PC-3 (cell line): ENCODE data around the gene LRRC63. TPM values are rescaled to one million over a fixed set of nuclear protein-coding genes. Genes with fewer than 3 reads are reported as not detected.

Source experiments
- ATAC-seq: fragments of 200-7000 bp; cut with Tn5 transposase; 2 replicates; pipeline ENCODE4 v1.9.1; 2020; ENCODE audit warnings: mild to moderate bottlenecking, moderate library complexity
- BruUV-seq: library from RNA; stranded (reverse); fragments of 400-500 nt; replicated peaks from 2 replicates; lab custom pipeline; 2021; lab: Mats Ljungman, UMichigan
- CTCF ChIA-PET: fragments of 300-600 bp; sonication (Branson Sonifier 250); formaldehyde crosslinking; loops from one replicate; lab custom pipeline; 2022; ENCODE audit warnings: antibody characterized with exemption; lab: Charles Lee
- POLR2A ChIA-PET: fragments of 300-600 bp; sonication (Branson Sonifier 250); formaldehyde crosslinking; loops from one replicate; lab custom pipeline; 2022; ENCODE audit warnings: antibody characterized with exemption; ENCODE audit not compliant: unreplicated experiment; lab: Charles Lee
- DNase-seq: peaks from one replicate; pipeline ENCODE4 v3.0.0-alpha.2; 2015
- H2AFZ ChIP-seq: fragments of 300-600 bp; sonication (generic); 2 replicates; pipeline ENCODE4 v1.6.0; 2016; ENCODE audit warnings: antibody characterized with exemption, low read length
- H3F3A ChIP-seq: fragments of 300-600 bp; sonication (generic); one replicate; pipeline ENCODE4 v1.6.0; 2017; ENCODE audit warnings: antibody characterized with exemption, low read length, control low read depth, mild to moderate bottlenecking; ENCODE audit not compliant: unreplicated experiment
- H3K27ac ChIP-seq: fragments of 300-600 bp; sonication (generic); 2 replicates; pipeline ENCODE4 v1.5.1; 2016; ENCODE audit warnings: mild to moderate bottlenecking, low read length
- H3K27me3 ChIP-seq: fragments of 300-600 bp; sonication (generic); 2 replicates; pipeline ENCODE4 v1.6.1; 2016; ENCODE audit warnings: low read length, mixed read lengths
- H3K36me3 ChIP-seq: fragments of 300-600 bp; sonication (generic); 2 replicates; pipeline ENCODE4 v1.6.1; 2016; ENCODE audit warnings: low read depth, mixed run types, low read length, mixed read lengths
- H3K4me1 ChIP-seq: fragments of 300-600 bp; sonication (generic); 2 replicates; pipeline ENCODE4 v1.5.1; 2016; ENCODE audit warnings: low read length; ENCODE audit not compliant: insufficient read depth
- H3K4me2 ChIP-seq: fragments of 300-600 bp; sonication (generic); 2 replicates; pipeline ENCODE4 v1.6.0; 2016; ENCODE audit warnings: low read length
- H3K4me3 ChIP-seq: fragments of 300-600 bp; sonication (generic); 2 replicates; pipeline ENCODE4 v1.5.1; 2016; ENCODE audit warnings: mild to moderate bottlenecking, low read length, mixed read lengths
- H3K79me2 ChIP-seq: fragments of 300-600 bp; sonication (generic); 2 replicates; pipeline ENCODE4 v1.6.1; 2017; ENCODE audit warnings: low read length, mixed read lengths
- H3K9ac ChIP-seq: fragments of 300-600 bp; sonication (generic); 2 replicates; pipeline ENCODE4 v1.6.0; 2016; ENCODE audit warnings: mild to moderate bottlenecking, low read length
- H3K9me2 ChIP-seq: fragments of 300-600 bp; sonication (generic); replicated peaks from 2 replicates; pipeline ENCODE4 v1.6.1; 2016; ENCODE audit warnings: mixed run types, low read length, mixed read lengths
- H3K9me3 ChIP-seq: fragments of 300-600 bp; sonication (generic); 2 replicates; pipeline ENCODE4 v1.6.1; 2016; ENCODE audit warnings: low read length, mixed read lengths
- H4K20me1 ChIP-seq: fragments of 300-600 bp; sonication (generic); 2 replicates; pipeline ENCODE4 v1.6.1; 2016; ENCODE audit warnings: low read length, mixed read lengths
- EZH2 ChIP-seq: fragments of 300-600 bp; sonication (generic); IDR thresholded peaks from one replicate; pipeline ENCODE4 v1.6.1; 2017; ENCODE audit warnings: antibody characterized with exemption, mild to moderate bottlenecking, low read length; ENCODE audit not compliant: unreplicated experiment
- EZH2phosphoT487 ChIP-seq: fragments of 300-600 bp; sonication (generic); IDR thresholded peaks from 2 replicates; pipeline ENCODE4 v1.6.1; 2018; ENCODE audit warnings: mild to moderate bottlenecking, antibody characterized with exemption, low read length, borderline replicate concordance
- intact Hi-C: fragments of 100-400 bp; cut with micrococcal nuclease; formaldehyde crosslinking; loops from 2 replicates; pipeline ENCODE4 v1.9.0; 2023
- total RNA-seq: library from RNA; depleted of rRNA; stranded (reverse); fragments of >200 nt; gene quantifications from 2 replicates; pipeline ENCODE4 v1.2.3, GENCODE V29; 2014
- TF ChIP-seq, protein P1 (sequence below): fragments of 300-600 bp; sonication (generic); conservative IDR thresholded peaks from 2 replicates; pipeline ENCODE4 v1.5.1; 2017; ENCODE audit warnings: antibody characterized with exemption, low read depth, mild to moderate bottlenecking, low read length

LRRC63 gene
- total RNA-seq, 1 experiment from 2014 or later = 0.26 TPM

GRCh38 chr13:46286972-46287371, 75.2 kb downstream of the LRRC63 start:
- no peaks in the 10 kb centered on the region for H3F3A ChIP-seq
- no peaks in the 10 kb centered on the region for H3K9me2 ChIP-seq
- no peaks in the 10 kb centered on the region for H3K79me2 ChIP-seq
- H3K4me1 ChIP-seq = no peaks in the 10 kb centered on the region
- TF ChIP-seq EZH2 = no peak
- TF ChIP-seq, protein P1, sequence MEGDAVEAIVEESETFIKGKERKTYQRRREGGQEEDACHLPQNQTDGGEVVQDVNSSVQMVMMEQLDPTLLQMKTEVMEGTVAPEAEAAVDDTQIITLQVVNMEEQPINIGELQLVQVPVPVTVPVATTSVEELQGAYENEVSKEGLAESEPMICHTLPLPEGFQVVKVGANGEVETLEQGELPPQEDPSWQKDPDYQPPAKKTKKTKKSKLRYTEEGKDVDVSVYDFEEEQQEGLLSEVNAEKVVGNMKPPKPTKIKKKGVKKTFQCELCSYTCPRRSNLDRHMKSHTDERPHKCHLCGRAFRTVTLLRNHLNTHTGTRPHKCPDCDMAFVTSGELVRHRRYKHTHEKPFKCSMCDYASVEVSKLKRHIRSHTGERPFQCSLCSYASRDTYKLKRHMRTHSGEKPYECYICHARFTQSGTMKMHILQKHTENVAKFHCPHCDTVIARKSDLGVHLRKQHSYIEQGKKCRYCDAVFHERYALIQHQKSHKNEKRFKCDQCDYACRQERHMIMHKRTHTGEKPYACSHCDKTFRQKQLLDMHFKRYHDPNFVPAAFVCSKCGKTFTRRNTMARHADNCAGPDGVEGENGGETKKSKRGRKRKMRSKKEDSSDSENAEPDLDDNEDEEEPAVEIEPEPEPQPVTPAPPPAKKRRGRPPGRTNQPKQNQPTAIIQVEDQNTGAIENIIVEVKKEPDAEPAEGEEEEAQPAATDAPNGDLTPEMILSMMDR = no peak
- TF ChIP-seq EZH2phosphoT487 = no peak
- H3K27ac ChIP-seq = no peak overlapping the region
- no peak for ATAC-seq
- H3K4me2 ChIP-seq = no peak overlapping the region
- ChIA-PET POLR2A (no interaction called here), CTCF (no interaction called here)
- no peaks in the 10 kb centered on the region for H4K20me1 ChIP-seq
- H3K4me3 ChIP-seq = no peak overlapping the region
- DNase-seq = no peak
- no peaks in the 10 kb centered on the region for H3K36me3 ChIP-seq
- intact Hi-C loops = loop anchor here (5.0 kb wide), 2 partner anchors 75 to 105 kb away; partner anchors contain the start of genes LCP1 and LRRC63
- no peaks in the 10 kb centered on the region for H3K27me3 ChIP-seq
- no peaks in the 10 kb centered on the region for H3K9me3 ChIP-seq
- no peak overlapping the region for H2AFZ ChIP-seq
- H3K9ac ChIP-seq = no peak overlapping the region
- BruUV-seq = no TSS peak

- H3K4me1 ChIP-seq = no peaks in the 10 kb centered on the region
- CTCF ChIA-PET = no interaction called here
- no TSS peak for BruUV-seq
- H3K9me2 ChIP-seq = no peaks in the 10 kb centered on the region
- no peak overlapping the region for H3K4me3 ChIP-seq
- POLR2A ChIA-PET = no interaction called here
- H3K79me2 ChIP-seq = no peaks in the 10 kb centered on the region
- H3K9ac ChIP-seq = no peak overlapping the region
- no peaks in the 10 kb centered on the region for H3K9me3 ChIP-seq
- intact Hi-C loops = loop anchor here (1.0 to 5.0 kb wide), 4 partner anchors 76 to 162 kb away; partner anchors contain the start of genes LCP1 and LRRC63
- DNase-seq (peak; percentile 66), ATAC-seq (peak; percentile 76)
- no peak overlapping the region for H3K27ac ChIP-seq
- H3K4me2 ChIP-seq = no peak overlapping the region
- no peaks in the 10 kb centered on the region for H4K20me1 ChIP-seq
- no peaks in the 10 kb centered on the region for H3F3A ChIP-seq
- no peaks in the 10 kb centered on the region for H3K27me3 ChIP-seq
- no peaks in the 10 kb centered on the region for H3K36me3 ChIP-seq
- TF ChIP-seq, protein P1 = peak; percentile 81
- TF ChIP-seq EZH2 = no peak
- no peak overlapping the region for H2AFZ ChIP-seq
Observed at GRCh38 chr13:46288570-46289259, 77.0 kb downstream of the LRRC63 start.

DNA sequence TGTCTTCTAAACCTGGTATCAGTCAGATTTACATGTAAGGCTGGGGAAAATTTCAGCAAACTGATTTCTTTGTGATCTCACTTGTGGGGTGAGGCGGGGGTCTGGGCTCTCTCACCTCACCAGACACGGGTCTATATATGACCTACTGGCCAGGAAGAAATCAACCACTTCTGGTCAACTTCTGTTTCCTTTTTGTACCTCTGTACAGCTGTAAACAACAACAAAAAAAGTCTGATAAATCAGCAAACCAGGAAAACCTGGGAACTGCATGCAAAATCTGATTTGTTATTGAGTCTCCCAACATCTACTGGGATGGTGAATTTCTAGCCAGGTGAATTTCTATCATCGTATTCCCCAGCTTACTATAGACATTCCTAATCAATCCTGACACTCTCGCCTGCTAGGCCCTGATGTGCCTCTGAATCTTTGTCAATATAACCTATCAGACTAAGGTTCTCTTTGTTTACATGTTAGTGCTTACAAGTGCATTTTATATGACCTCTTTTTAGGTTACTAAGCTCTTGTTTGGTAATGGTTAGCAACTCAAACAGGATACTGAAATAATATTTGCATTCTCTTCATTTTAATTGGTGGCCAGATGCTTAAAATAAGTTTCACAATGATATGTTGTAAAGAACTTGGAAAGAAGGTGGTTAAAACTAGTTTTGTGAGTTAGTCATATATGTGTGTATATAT, 77.7 kb downstream of the LRRC63 start:
- Histone ChIP-seq H3K4me1 (no peaks in the 10 kb centered on the region), H2AFZ (no peak overlapping the region), H3K79me2 (no peaks in the 10 kb centered on the region), H3F3A (no peaks in the 10 kb centered on the region), H3K9me3 (no peaks in the 10 kb centered on the region), H3K36me3 (no peaks in the 10 kb centered on the region), H3K27me3 (no peaks in the 10 kb centered on the region), H3K27ac (no peak overlapping the region), H4K20me1 (no peaks in the 10 kb centered on the region), H3K9me2 (no peaks in the 10 kb centered on the region), H3K4me2 (no peak overlapping the region), H3K4me3 (no peak overlapping the region), H3K9ac (no peak overlapping the region)
- DNase-seq (peak; percentile 2), ATAC-seq (peak; percentile 31; the same call in 1 of the 2 replicates)
- BruUV-seq = no TSS peak
- ChIA-PET CTCF (no interaction called here), POLR2A (no interaction called here)
- intact Hi-C loops = loop anchor here (1.0 to 5.0 kb wide), 4 partner anchors 77 to 163 kb away; partner anchors contain the start of genes LCP1 and LRRC63
- no peak for TF ChIP-seq EZH2phosphoT487
- TF ChIP-seq, protein P1 = no peak; the same call in 1 of the 2 replicates
